ENCODE data around the gene STK35.
"Not testable (repeated sequence)": the region's sequence is repeated elsewhere in the genome, so short reads cannot be mapped to it uniquely, and the experiment has no call there.

Gene STK35

GRCh38 chr20:2183381-2183780, 81.8 kb downstream of the STK35 start:
- no peak for DNase-seq (ENCODE audit: low read depth)

- not testable (repeated sequence) for DNase-seq (ENCODE audit: low read depth)
These were observed 83.3 kb downstream of the STK35 start for GRCh38 chr20:2184933-2185332.

GRCh38 chr20:2195614-2196013, 94.0 kb downstream of the STK35 start:
- no peak for DNase-seq (ENCODE audit: low read depth)

GRCh38 chr20:2197166-2197565, 95.5 kb downstream of the STK35 start:
- DNase-seq (ENCODE audit: low read depth) = no peak

All from GM04504 (cell line).